Natural killer cell (primary cell): ENCODE results near the gene CLCN4. TPM values are rescaled to one million over a fixed set of nuclear protein-coding genes. Genes with fewer than 3 reads are reported as not detected.

Source experiments
- ATAC-seq, 3 donors: fragments of 150-1000 bp in 2 of 3; fragments of 200-7000 bp in 1 of 3; cut with Tn5 transposase; 1 replicate in 1 of 3; 2 replicates in 2 of 3; pipeline ENCODE4 v1.10.0; 2021; ENCODE audit warnings: mild to moderate bottlenecking in 2 of 3, moderate library complexity in 2 of 3
- DNase-seq, 2 donors: peaks; one replicate each; pipeline versions ENCODE4 v3.0.0 to v3.0.0-alpha.2; 2013 to 2021; ENCODE audit warnings: mixed read lengths in 1 of 2
- H3K27ac ChIP-seq: one replicate; pipeline ENCODE4 v1.5.1; 2013; ENCODE audit warnings: mild to moderate bottlenecking, low read length
- H3K27me3 ChIP-seq: one replicate; pipeline ENCODE4 v1.6.1; 2013; ENCODE audit warnings: low read length; ENCODE audit not compliant: control insufficient read depth, insufficient read depth
- H3K36me3 ChIP-seq: one replicate; pipeline ENCODE4 v1.6.1; 2013; ENCODE audit warnings: low read length; ENCODE audit not compliant: control insufficient read depth, insufficient read depth
- H3K4me1 ChIP-seq: one replicate; pipeline ENCODE4 v1.6.1; 2013; ENCODE audit warnings: low read length; ENCODE audit not compliant: control insufficient read depth, insufficient read depth
- H3K4me3 ChIP-seq: one replicate; pipeline ENCODE4 v1.5.1; 2013; ENCODE audit warnings: low read length
- H3K9me3 ChIP-seq: one replicate; pipeline ENCODE4 v1.6.1; 2013; ENCODE audit warnings: low read length; ENCODE audit not compliant: control insufficient read depth, insufficient read depth
- H3K27ac Mint-ChIP-seq, 2 donors: one replicate each; pipeline ENCODE4 v1.8.0; 2022; ENCODE audit warnings: mild to moderate bottlenecking in 2 of 2, mixed read lengths in 2 of 2, moderate library complexity in 1 of 2
- H3K27me3 Mint-ChIP-seq, 2 donors: one replicate each; pipeline ENCODE4 v1.8.0; 2022; ENCODE audit warnings: low read depth in 2 of 2, mixed read lengths in 2 of 2
- H3K36me3 Mint-ChIP-seq: one replicate; pipeline ENCODE4 v1.8.0; 2022; ENCODE audit warnings: mixed read lengths
- H3K4me1 Mint-ChIP-seq, 2 donors: one replicate each; pipeline ENCODE4 v1.8.0; 2022; ENCODE audit warnings: mixed read lengths in 2 of 2
- H3K4me3 Mint-ChIP-seq: one replicate; pipeline ENCODE4 v1.8.0; 2022; ENCODE audit warnings: mild to moderate bottlenecking, moderate library complexity, mixed read lengths
- H3K9me3 Mint-ChIP-seq, 2 donors: one replicate each; pipeline ENCODE4 v1.8.0; 2022; ENCODE audit warnings: mixed read lengths in 2 of 2
- WGBS: methylation state at CpG from one replicate; pipeline ENCODE4 v1.1.7; 2013; ENCODE audit warnings: missing lambda C conversion rate; ENCODE audit not compliant: insufficient coverage; 5-methylcytosine and 5-hydroxymethylcytosine counted together
- intact Hi-C: fragments of 100-400 bp; cut with micrococcal nuclease; formaldehyde crosslinking; loops from one replicate; pipeline ENCODE4 v1.14.2; 2022
- total RNA-seq, 4 donors: library from RNA; stranded (reverse); fragments of 120-200 nt in 1 of 4; gene quantifications; one replicate each; pipeline versions ENCODE4 v1.2.3 to v1.2.4, GENCODE V29; 2013 to 2022
- TF ChIP-seq, protein P1 (sequence below): fragments of 200-600 bp; IDR thresholded peaks from one replicate; pipeline ENCODE4 v1.8.0; 2022; ENCODE audit warnings: antibody characterized with exemption

The CLCN4 gene
- total RNA-seq, 3 donors from 2014 or later (not counting 1 experiment from before 2014, with no cell fraction given), result 0.05 to 0.66 (median 0.23) TPM

DNA sequence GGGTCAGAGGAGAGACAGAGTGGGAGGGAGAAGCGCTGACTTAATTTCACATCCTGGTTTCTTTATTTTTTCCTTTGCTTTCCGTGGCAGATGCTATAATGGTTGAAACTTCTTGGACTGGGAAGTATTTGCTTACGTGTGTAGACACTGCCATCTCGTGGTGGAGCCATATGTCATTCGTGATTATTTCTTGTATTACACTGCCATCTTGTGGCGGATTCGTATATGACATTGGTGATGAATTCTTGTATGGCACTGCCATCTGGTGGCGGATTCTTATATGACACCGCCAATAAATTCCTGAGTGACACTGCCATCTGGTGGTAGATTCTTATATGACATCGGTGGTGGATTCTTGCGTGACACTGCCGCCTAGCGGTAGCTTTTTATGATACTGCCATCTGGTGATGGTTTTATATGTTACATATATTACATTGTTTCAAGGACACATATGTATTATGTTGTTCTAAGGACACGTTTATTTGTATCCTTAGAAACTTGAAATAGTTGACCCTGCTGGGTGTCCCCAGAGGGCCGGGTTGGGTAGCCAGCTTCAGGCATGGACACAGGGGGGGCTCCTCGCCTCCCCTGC, 37.3 kb upstream of the CLCN4 start:
- H3K36me3 ChIP-seq, result peaks cover 6% of the 10 kb centered on the region
- peak; percentile 60 to 86 for DNase-seq
- no peaks in the 10 kb centered on the region for H3K9me3 Mint-ChIP-seq
- H3K9me3 ChIP-seq, result no peaks in the 10 kb centered on the region
- H3K36me3 Mint-ChIP-seq, result no peaks in the 10 kb centered on the region
- peaks cover 24% of the 10 kb centered on the region for H3K4me1 ChIP-seq
- TF ChIP-seq, protein P1, sequence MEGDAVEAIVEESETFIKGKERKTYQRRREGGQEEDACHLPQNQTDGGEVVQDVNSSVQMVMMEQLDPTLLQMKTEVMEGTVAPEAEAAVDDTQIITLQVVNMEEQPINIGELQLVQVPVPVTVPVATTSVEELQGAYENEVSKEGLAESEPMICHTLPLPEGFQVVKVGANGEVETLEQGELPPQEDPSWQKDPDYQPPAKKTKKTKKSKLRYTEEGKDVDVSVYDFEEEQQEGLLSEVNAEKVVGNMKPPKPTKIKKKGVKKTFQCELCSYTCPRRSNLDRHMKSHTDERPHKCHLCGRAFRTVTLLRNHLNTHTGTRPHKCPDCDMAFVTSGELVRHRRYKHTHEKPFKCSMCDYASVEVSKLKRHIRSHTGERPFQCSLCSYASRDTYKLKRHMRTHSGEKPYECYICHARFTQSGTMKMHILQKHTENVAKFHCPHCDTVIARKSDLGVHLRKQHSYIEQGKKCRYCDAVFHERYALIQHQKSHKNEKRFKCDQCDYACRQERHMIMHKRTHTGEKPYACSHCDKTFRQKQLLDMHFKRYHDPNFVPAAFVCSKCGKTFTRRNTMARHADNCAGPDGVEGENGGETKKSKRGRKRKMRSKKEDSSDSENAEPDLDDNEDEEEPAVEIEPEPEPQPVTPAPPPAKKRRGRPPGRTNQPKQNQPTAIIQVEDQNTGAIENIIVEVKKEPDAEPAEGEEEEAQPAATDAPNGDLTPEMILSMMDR, result peak; percentile 100
- peak; percentile 88 to 97 (median 90) for ATAC-seq
- H3K27me3 ChIP-seq, result no peaks in the 10 kb centered on the region
- intact Hi-C loops, result loop anchor here (1.0 to 10.0 kb wide), 5 partner anchors 124 to 1377 kb away; no protein-coding TSS in a partner anchor
- peaks cover 23 to 31% of the 10 kb centered on the region in 2 donors for H3K4me1 Mint-ChIP-seq
- WGBS, result 25% methylated on average over 11 of the region's 16 CpGs
- H3K27me3 Mint-ChIP-seq, result no peaks in the 10 kb centered on the region
- H3K4me3 ChIP-seq, result no peak overlapping the region
- peak overlapping the region; percentile 38 for H3K4me3 Mint-ChIP-seq
- peak overlapping the region; percentile 8 for H3K27ac ChIP-seq
- peak overlapping the region; percentile 17 to 37 for H3K27ac Mint-ChIP-seq

DNA sequence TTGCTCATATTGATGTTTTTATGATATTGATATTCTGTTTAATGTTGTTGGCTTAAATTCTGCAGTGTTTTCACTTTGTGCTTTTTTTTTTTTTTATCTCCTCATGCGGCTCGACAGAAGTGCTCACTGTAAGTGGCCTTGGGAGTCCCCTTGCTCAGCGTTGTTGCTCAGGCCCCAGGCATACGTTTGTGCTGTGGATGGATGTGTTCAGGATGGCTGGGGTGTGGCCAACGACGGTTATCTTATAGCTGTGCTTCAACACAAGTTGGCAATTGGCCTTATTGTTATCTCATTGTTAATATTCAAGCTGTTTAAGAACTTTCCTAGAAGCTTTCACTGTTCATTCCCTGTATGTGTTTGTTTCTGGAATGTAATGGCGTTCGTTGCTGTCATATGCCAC, 36.4 kb upstream of the CLCN4 start:
- ATAC-seq (no peak), DNase-seq (no peak)
- 82% methylated on average over 6 of the region's 8 CpGs for WGBS
- Histone ChIP-seq H3K4me1 (peaks cover 24% of the 10 kb centered on the region), H3K9me3 (no peaks in the 10 kb centered on the region), H3K36me3 (peaks cover 6% of the 10 kb centered on the region), H3K27ac (no peak overlapping the region), H3K4me3 (no peak overlapping the region), H3K27me3 (no peaks in the 10 kb centered on the region)
- H3K9me3 Mint-ChIP-seq, result no peaks in the 10 kb centered on the region
- H3K27me3 Mint-ChIP-seq, result no peaks in the 10 kb centered on the region
- H3K4me3 Mint-ChIP-seq, result no peak overlapping the region
- intact Hi-C loops, result no loop called here
- peaks cover 23 to 31% of the 10 kb centered on the region in 2 donors for H3K4me1 Mint-ChIP-seq
- TF ChIP-seq, protein P1, result no peak
- H3K27ac Mint-ChIP-seq, result no peak overlapping the region
- H3K36me3 Mint-ChIP-seq, result no peaks in the 10 kb centered on the region

GRCh38 chrX:10120828-10121227, 35.9 kb upstream of the CLCN4 start:
- no peaks in the 10 kb centered on the region for H3K27me3 Mint-ChIP-seq
- DNase-seq (no peak), ATAC-seq (no peak)
- peaks cover 24% of the 10 kb centered on the region for H3K4me1 ChIP-seq
- WGBS, result 78% methylated on average over 4 of the region's 7 CpGs
- peaks cover 23 to 31% of the 10 kb centered on the region in 2 donors for H3K4me1 Mint-ChIP-seq
- H3K36me3 Mint-ChIP-seq, result no peaks in the 10 kb centered on the region
- H3K4me3 Mint-ChIP-seq, result no peak overlapping the region
- intact Hi-C loops, result no loop called here
- no peaks in the 10 kb centered on the region for H3K9me3 Mint-ChIP-seq
- H3K9me3 ChIP-seq, result no peaks in the 10 kb centered on the region
- H3K27me3 ChIP-seq, result no peaks in the 10 kb centered on the region
- H3K36me3 ChIP-seq, result peaks cover 6% of the 10 kb centered on the region
- H3K27ac Mint-ChIP-seq, result no peak overlapping the region
- no peak overlapping the region for H3K4me3 ChIP-seq
- TF ChIP-seq, protein P1, result no peak
- H3K27ac ChIP-seq, result no peak overlapping the region

GRCh38 chrX:10121787-10122186, 35.0 kb upstream of the CLCN4 start:
- TF ChIP-seq, protein P1, result no peak
- Mint-ChIP-seq H3K9me3 (no peaks in the 10 kb centered on the region), H3K27me3 (no peaks in the 10 kb centered on the region), H3K4me3 (peak overlapping the region; percentile 62), H3K27ac (peak overlapping the region in 1 of 2 donors; percentile 30), H3K36me3 (no peaks in the 10 kb centered on the region), H3K4me1 (peaks cover 23 to 31% of the 10 kb centered on the region in 2 donors)
- Histone ChIP-seq H3K4me1 (peaks cover 24% of the 10 kb centered on the region), H3K27me3 (no peaks in the 10 kb centered on the region), H3K4me3 (no peak overlapping the region), H3K27ac (no peak overlapping the region), H3K9me3 (no peaks in the 10 kb centered on the region), H3K36me3 (peaks cover 8% of the 10 kb centered on the region)
- WGBS, result 10% methylated on average over 6 of the region's 9 CpGs
- intact Hi-C loops, result no loop called here
- DNase-seq, result no peak
- peak in 1 of 3 donors; percentile 29 for ATAC-seq
